Gastrocnemius medialis (tissue), 4 donors: Measurements from ENCODE around the gene ECEL1.

Source experiments
- CTCF ChIP-seq, 5 experiments: fragments of 450-650 bp in 3 of 5; fragments of 200-600 bp in 2 of 5; sonication (generic) in 2 of 5; IDR thresholded peaks in 4 of 5; conservative IDR thresholded peaks in 1 of 5; 1 replicate in 4 of 5; 2 replicates in 1 of 5; pipeline ENCODE4 v1.5.1; 2016 to 2019; ENCODE audit warnings: antibody characterized with exemption in 5 of 5, mild to moderate bottlenecking in 3 of 5, moderate library complexity in 3 of 5
- POLR2A ChIP-seq, 2 donors: fragments of 450-650 bp; IDR thresholded peaks; one replicate each; pipeline ENCODE4 v1.6.1; 2017; ENCODE audit warnings: antibody characterized with exemption in 2 of 2, mild to moderate bottlenecking in 2 of 2, moderate library complexity in 2 of 2

GRCh38 chr2:232528746-232529460, 41.3 kb upstream of the ECEL1 start:
- TF ChIP-seq CTCF (IDR thresholded peaks at IDR 0.05 in 4 of 5, conservative IDR thresholded peaks at IDR 0.05 in 1 of 5), result no peak
- TF ChIP-seq POLR2A (IDR thresholded peaks at IDR 0.05), result peak in 1 of 2 donors; percentile 36
